GM18526 (cell line): ENCODE measurements around the gene LGALS14.

Source experiments
- POLR2A ChIP-seq: IDR thresholded peaks from 3 replicates; pipeline ENCODE4 v1.6.1; 2011; ENCODE audit not compliant: insufficient read length; ENCODE audit errors: extremely low read depth

LGALS14 gene

GRCh38 chr19:39686739-39687138 lies 17.5 kb upstream of the LGALS14 start:
- TF ChIP-seq POLR2A, result no peak

GRCh38 chr19:39692166-39692565 lies 12.1 kb upstream of the LGALS14 start:
- no peak for TF ChIP-seq POLR2A

GRCh38 chr19:39692822-39693221 lies 11.5 kb upstream of the LGALS14 start:
- TF ChIP-seq POLR2A, result no peak

- TF ChIP-seq POLR2A, result no peak
Measured at GRCh38 chr19:39695759-39696158, 8.5 kb upstream of the LGALS14 start.

GRCh38 chr19:39696387-39696786 lies 7.9 kb upstream of the LGALS14 start:
- TF ChIP-seq POLR2A, result no peak

GRCh38 chr19:39698535-39698934 lies 5.7 kb upstream of the LGALS14 start:
- TF ChIP-seq POLR2A, result no peak

GRCh38 chr19:39701291-39701690 lies 3.0 kb upstream of the LGALS14 start:
- no peak for TF ChIP-seq POLR2A

- no peak for TF ChIP-seq POLR2A
Measured at GRCh38 chr19:39705578-39706188, 1.4 kb downstream of the LGALS14 start.

GRCh38 chr19:39708594-39708993 lies 4.3 kb downstream of the LGALS14 start:
- no peak for TF ChIP-seq POLR2A

- TF ChIP-seq POLR2A, result no peak
Measured at GRCh38 chr19:39709026-39709872, 5.0 kb downstream of the LGALS14 start.

GRCh38 chr19:39710333-39710890 lies 6.1 kb downstream of the LGALS14 start:
- TF ChIP-seq POLR2A, result no peak

- TF ChIP-seq POLR2A, result no peak
Measured at GRCh38 chr19:39725995-39726394, 21.7 kb downstream of the LGALS14 start.

- TF ChIP-seq POLR2A, result no peak
Measured at GRCh38 chr19:39727070-39727800, 23.0 kb downstream of the LGALS14 start.

- TF ChIP-seq POLR2A, result no peak
Measured at GRCh38 chr19:39728040-39728439, 23.8 kb downstream of the LGALS14 start.

GRCh38 chr19:39729594-39729993 lies 25.3 kb downstream of the LGALS14 start:
- no peak for TF ChIP-seq POLR2A

GRCh38 chr19:39731685-39732084 lies 27.4 kb downstream of the LGALS14 start:
- TF ChIP-seq POLR2A, result no peak
